HepG2 (cell line): ENCODE data around the gene CCDC106. TPM values are rescaled to one million over a fixed set of nuclear protein-coding genes. Genes with fewer than 3 reads are reported as not detected.
A peak's percentile ranks its signal among the peaks of the same experiment; 100 is the strongest.

Experiments used
- CBFB ChIP-seq: sonication (generic); formaldehyde crosslinking; IDR thresholded peaks from 2 replicates; pipeline ENCODE4 v1.4.0; 2020; ENCODE audit warnings: missing genetic modification reagents
- FOXA3 ChIP-seq: IDR thresholded peaks from 2 replicates; pipeline ENCODE4 v1.6.1; 2016; ENCODE audit warnings: missing genetic modification reagents, missing compliant biosample characterization
- FOXM1 ChIP-seq: sonication (generic); formaldehyde crosslinking; IDR thresholded peaks from 2 replicates; pipeline ENCODE4 v1.5.0; 2020; ENCODE audit warnings: missing genetic modification reagents
- HMGXB3 ChIP-seq: sonication (generic); formaldehyde crosslinking; IDR thresholded peaks from 2 replicates; pipeline ENCODE4 v1.4.0; 2020; ENCODE audit warnings: missing genetic modification reagents, borderline replicate concordance
- MEF2D ChIP-seq: sonication (generic); formaldehyde crosslinking; IDR thresholded peaks from 2 replicates; pipeline ENCODE4 v1.5.1; 2020; ENCODE audit warnings: mild to moderate bottlenecking, missing genetic modification reagents
- MYC ChIP-seq: sonication (generic); formaldehyde crosslinking; IDR thresholded peaks from 2 replicates; pipeline ENCODE4 v1.9.0; 2021; ENCODE audit warnings: missing genetic modification reagents, borderline replicate concordance
- SALL1 ChIP-seq: sonication (generic); formaldehyde crosslinking; IDR thresholded peaks from 2 replicates; pipeline ENCODE4 v1.8.0; 2022; ENCODE audit warnings: mild to moderate bottlenecking, missing genetic modification reagents
- ZNF317 ChIP-seq: sonication (generic); formaldehyde crosslinking; IDR thresholded peaks from 2 replicates; pipeline ENCODE4 v1.5.0; 2020; ENCODE audit warnings: mild to moderate bottlenecking, missing genetic modification reagents
- ZNF44 ChIP-seq: sonication (generic); formaldehyde crosslinking; IDR thresholded peaks from 2 replicates; pipeline ENCODE4 v1.5.1; 2020; ENCODE audit warnings: mild to moderate bottlenecking, missing genetic modification reagents
- ZNF605 ChIP-seq: sonication (generic); formaldehyde crosslinking; IDR thresholded peaks from 2 replicates; pipeline ENCODE4 v1.8.0; 2022; ENCODE audit warnings: mild to moderate bottlenecking, missing genetic modification reagents
- ZNF615 ChIP-seq: sonication (generic); formaldehyde crosslinking; IDR thresholded peaks from 2 replicates; pipeline ENCODE4 v1.5.0; 2020; ENCODE audit warnings: mild to moderate bottlenecking, missing genetic modification reagents, borderline replicate concordance
- ZNF788 ChIP-seq: sonication (generic); formaldehyde crosslinking; IDR thresholded peaks from 2 replicates; pipeline ENCODE4 v1.5.0; 2020; ENCODE audit warnings: mild to moderate bottlenecking, missing genetic modification reagents, borderline replicate concordance
- polyA plus RNA-seq, 8 experiments: library from polyadenylated mRNA; depleted of rRNA in 3 of 8; stranded (reverse) in 7 of 8; unstranded in 1 of 8; fragments of >200 nt; fragmentation: Illumina TruSeq in 4 of 8; extraction: Trizol in 4 of 8; gene quantifications; 2 replicates each; pipeline versions ENCODE4 v1.2.1 to v1.2.3, GENCODE V29; 2011 to 2016; ENCODE audit warnings: low read depth in 4 of 8, missing spikeins in 1 of 8, mixed read lengths in 1 of 8; ENCODE audit not compliant: insufficient read depth in 1 of 8
- total RNA-seq, 5 experiments: library from RNA; depleted of rRNA; stranded (reverse); fragments of >200 nt; fragmentation: Illumina TruSeq; extraction: Trizol; gene quantifications; 2 replicates each; pipeline ENCODE4 v1.2.3, GENCODE V29; 2016; ENCODE audit warnings: low read depth in 1 of 5
- TF ChIP-seq, protein P1 (sequence below): IDR thresholded peaks from 2 replicates; pipeline ENCODE4 v1.4.0; 2020; ENCODE audit warnings: mild to moderate bottlenecking, missing genetic modification reagents
- TF ChIP-seq, protein P2 (sequence below): sonication (generic); formaldehyde crosslinking; IDR thresholded peaks from 2 replicates; pipeline ENCODE4 v1.8.0; 2023; ENCODE audit warnings: mild to moderate bottlenecking, missing genetic modification reagents

CCDC106 gene
- total and polyA plus RNA-seq, 2 of the 13 experiments (the other 11 are each of a cell fraction or from before 2014, with no cell fraction given): 4.7 to 8.8 TPM

GRCh38 chr19:55605637-55606470 lies 42.2 kb upstream of the CCDC106 start, which contains the start of gene ZNF865 (continued):
- TF ChIP-seq FOXM1 (no peak), FOXA3 (no peak), ZNF788 (CRISPR knock-in tag) (peak; percentile 37; the same call in 1 of the 2 replicates), ZNF317 (CRISPR knock-in tag) (no peak), ZNF44 (CRISPR knock-in tag) (0 out of 2 replicates have a peak, but pooled peaks have one; percentile 28), HMGXB3 (no peak), CBFB (CRISPR knock-in tag) (no peak), ZNF605 (peak; percentile 67; the same call in 1 of the 2 replicates), MEF2D (CRISPR knock-in tag) (peak; percentile 62; the same call in 1 of the 2 replicates), MYC (CRISPR knock-in tag) (0 out of 2 replicates have a peak, but pooled peaks have one; percentile 4), ZNF615 (CRISPR knock-in tag) (no peak), SALL1 (CRISPR knock-in tag) (0 out of 2 replicates have a peak, but pooled peaks have one; percentile 26)
- TF ChIP-seq, protein P1, sequence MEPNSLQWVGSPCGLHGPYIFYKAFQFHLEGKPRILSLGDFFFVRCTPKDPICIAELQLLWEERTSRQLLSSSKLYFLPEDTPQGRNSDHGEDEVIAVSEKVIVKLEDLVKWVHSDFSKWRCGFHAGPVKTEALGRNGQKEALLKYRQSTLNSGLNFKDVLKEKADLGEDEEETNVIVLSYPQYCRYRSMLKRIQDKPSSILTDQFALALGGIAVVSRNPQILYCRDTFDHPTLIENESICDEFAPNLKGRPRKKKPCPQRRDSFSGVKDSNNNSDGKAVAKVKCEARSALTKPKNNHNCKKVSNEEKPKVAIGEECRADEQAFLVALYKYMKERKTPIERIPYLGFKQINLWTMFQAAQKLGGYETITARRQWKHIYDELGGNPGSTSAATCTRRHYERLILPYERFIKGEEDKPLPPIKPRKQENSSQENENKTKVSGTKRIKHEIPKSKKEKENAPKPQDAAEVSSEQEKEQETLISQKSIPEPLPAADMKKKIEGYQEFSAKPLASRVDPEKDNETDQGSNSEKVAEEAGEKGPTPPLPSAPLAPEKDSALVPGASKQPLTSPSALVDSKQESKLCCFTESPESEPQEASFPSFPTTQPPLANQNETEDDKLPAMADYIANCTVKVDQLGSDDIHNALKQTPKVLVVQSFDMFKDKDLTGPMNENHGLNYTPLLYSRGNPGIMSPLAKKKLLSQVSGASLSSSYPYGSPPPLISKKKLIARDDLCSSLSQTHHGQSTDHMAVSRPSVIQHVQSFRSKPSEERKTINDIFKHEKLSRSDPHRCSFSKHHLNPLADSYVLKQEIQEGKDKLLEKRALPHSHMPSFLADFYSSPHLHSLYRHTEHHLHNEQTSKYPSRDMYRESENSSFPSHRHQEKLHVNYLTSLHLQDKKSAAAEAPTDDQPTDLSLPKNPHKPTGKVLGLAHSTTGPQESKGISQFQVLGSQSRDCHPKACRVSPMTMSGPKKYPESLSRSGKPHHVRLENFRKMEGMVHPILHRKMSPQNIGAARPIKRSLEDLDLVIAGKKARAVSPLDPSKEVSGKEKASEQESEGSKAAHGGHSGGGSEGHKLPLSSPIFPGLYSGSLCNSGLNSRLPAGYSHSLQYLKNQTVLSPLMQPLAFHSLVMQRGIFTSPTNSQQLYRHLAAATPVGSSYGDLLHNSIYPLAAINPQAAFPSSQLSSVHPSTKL (CRISPR knock-in tag): 0 out of 2 replicates have a peak, but pooled peaks have one; percentile 26
- TF ChIP-seq, protein P2, sequence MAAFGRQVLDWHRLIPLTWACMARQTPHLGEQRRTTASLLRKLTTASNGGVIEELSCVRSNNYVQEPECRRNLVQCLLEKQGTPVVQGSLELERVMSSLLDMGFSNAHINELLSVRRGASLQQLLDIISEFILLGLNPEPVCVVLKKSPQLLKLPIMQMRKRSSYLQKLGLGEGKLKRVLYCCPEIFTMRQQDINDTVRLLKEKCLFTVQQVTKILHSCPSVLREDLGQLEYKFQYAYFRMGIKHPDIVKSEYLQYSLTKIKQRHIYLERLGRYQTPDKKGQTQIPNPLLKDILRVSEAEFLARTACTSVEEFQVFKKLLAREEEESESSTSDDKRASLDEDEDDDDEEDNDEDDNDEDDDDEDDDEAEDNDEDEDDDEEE (CRISPR knock-in tag): 0 out of 2 replicates have a peak, but pooled peaks have one; percentile 22
